ENCODE data around the gene BLTP2. TPM values are rescaled to one million over a fixed set of nuclear protein-coding genes. Genes with fewer than 3 reads are reported as not detected.

Gene BLTP2
- total and polyA plus RNA-seq, 8 donors, result 22.4 to 78.9 (median 51.2) TPM

GRCh38 chr17:28623696-28624095 lies 21.3 kb downstream of the BLTP2 start:
- Histone ChIP-seq H3K27me3 (no peaks in the 10 kb centered on the region), H3K4me3 (no peak overlapping the region), H3K36me3 (peaks cover 0 to 68% (median 24%) of the 10 kb centered on the region in 3 donors), H3K4me1 (no peaks in the 10 kb centered on the region), H3K9me3 (no peaks in the 10 kb centered on the region), H3K27ac (no peak overlapping the region)
- intact Hi-C loops (cut with DNase I), result no loop called here
- TF ChIP-seq, protein P1, sequence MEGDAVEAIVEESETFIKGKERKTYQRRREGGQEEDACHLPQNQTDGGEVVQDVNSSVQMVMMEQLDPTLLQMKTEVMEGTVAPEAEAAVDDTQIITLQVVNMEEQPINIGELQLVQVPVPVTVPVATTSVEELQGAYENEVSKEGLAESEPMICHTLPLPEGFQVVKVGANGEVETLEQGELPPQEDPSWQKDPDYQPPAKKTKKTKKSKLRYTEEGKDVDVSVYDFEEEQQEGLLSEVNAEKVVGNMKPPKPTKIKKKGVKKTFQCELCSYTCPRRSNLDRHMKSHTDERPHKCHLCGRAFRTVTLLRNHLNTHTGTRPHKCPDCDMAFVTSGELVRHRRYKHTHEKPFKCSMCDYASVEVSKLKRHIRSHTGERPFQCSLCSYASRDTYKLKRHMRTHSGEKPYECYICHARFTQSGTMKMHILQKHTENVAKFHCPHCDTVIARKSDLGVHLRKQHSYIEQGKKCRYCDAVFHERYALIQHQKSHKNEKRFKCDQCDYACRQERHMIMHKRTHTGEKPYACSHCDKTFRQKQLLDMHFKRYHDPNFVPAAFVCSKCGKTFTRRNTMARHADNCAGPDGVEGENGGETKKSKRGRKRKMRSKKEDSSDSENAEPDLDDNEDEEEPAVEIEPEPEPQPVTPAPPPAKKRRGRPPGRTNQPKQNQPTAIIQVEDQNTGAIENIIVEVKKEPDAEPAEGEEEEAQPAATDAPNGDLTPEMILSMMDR (IDR thresholded peaks at IDR 0.05), result no peak
- WGBS, 2 donors, result 85 to 87% methylated on average over 4 of the region's 4 CpGs
- FAIRE-seq, result no peak
- ATAC-seq, result no peak
- no peak for DNase-seq

DNA sequence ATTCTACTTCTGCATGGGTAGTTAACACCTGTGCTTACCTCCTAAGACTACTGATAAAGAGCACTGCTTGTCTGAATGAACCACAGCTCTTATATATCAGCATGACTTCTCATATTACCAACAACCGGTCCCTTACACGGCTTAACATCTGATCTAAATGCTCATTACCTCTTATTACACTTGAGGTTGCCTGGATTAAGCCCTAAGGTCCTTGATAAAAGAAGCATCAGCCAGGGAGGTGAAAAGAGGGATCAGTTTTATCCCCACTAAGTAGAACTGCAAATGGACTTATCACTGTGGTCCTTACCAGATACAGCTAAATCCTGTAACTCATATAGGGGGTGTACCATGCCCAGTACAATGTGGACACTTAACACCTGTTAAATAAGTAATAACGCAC lies 22.8 kb downstream of the BLTP2 start:
- FAIRE-seq, result no peak
- WGBS, 2 donors, result 69 to 74% methylated on average over 3 of the region's 3 CpGs
- ATAC-seq, result no peak
- Histone ChIP-seq H3K36me3 (peaks cover 0 to 72% (median 38%) of the 10 kb centered on the region in 3 donors), H3K4me1 (no peaks in the 10 kb centered on the region), H3K27ac (no peak overlapping the region), H3K9me3 (no peaks in the 10 kb centered on the region), H3K4me3 (no peak overlapping the region), H3K27me3 (no peaks in the 10 kb centered on the region)
- no peak for DNase-seq
- intact Hi-C loops (cut with DNase I), result no loop called here
- TF ChIP-seq, protein P1 (IDR thresholded peaks at IDR 0.05), result no peak

DNA sequence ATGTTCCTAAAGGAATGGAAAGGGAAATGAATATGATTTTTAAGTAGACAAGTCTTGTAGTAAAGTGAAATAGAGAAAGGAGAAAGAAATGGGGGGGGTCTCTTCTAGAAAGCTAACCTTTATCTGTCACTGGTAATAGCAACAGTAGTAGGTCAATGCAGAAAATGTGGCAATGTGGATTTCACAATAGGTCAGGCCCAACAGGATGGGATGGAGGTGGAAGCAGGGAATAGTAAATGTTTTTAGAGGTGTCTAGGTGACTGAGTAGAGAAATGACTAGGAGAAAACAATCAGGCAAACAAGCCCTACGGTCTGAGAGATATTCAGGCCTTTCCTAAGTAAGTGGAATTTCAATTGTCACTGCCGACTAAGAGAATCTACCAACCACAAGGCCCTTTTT lies 24.9 kb downstream of the BLTP2 start:
- peaks cover 0 to 87% (median 54%) of the 10 kb centered on the region in 3 donors for H3K36me3 ChIP-seq
- 81% methylated on average over 2 of the region's 2 CpGs for WGBS, 2 donors
- H3K27me3 ChIP-seq, result no peaks in the 10 kb centered on the region
- no peak overlapping the region for H3K4me3 ChIP-seq
- FAIRE-seq (no peak), DNase-seq (no peak), ATAC-seq (no peak)
- H3K27ac ChIP-seq, result no peak overlapping the region
- H3K4me1 ChIP-seq, result no peaks in the 10 kb centered on the region
- H3K9me3 ChIP-seq, result no peaks in the 10 kb centered on the region
- TF ChIP-seq, protein P1 (IDR thresholded peaks at IDR 0.05), result no peak
- intact Hi-C loops (cut with DNase I), result no loop called here

- Histone ChIP-seq H3K27me3 (no peaks in the 10 kb centered on the region), H3K36me3 (peaks cover 0 to 89% (median 58%) of the 10 kb centered on the region in 3 donors), H3K4me1 (no peaks in the 10 kb centered on the region), H3K9me3 (no peaks in the 10 kb centered on the region), H3K27ac (no peak overlapping the region), H3K4me3 (no peak overlapping the region)
- FAIRE-seq, result no peak
- intact Hi-C loops (cut with DNase I), result loop anchor here in 1 of 3 donors (10.0 kb wide), 1 partner anchor 124 kb away; no protein-coding TSS in a partner anchor
- 77 to 84% methylated on average over 3 of the region's 3 CpGs for WGBS, 2 donors
- TF ChIP-seq, protein P1 (IDR thresholded peaks at IDR 0.05), result no peak
- DNase-seq, result no peak
- ATAC-seq, result no peak
Observed at GRCh38 chr17:28618464-28618863, 26.5 kb downstream of the BLTP2 start.

GRCh38 chr17:28616281-28616680 lies 28.7 kb downstream of the BLTP2 start:
- DNase-seq, result no peak
- H3K4me3 ChIP-seq, result no peak overlapping the region
- peaks cover 0 to 72% (median 58%) of the 10 kb centered on the region in 3 donors for H3K36me3 ChIP-seq
- H3K9me3 ChIP-seq, result no peaks in the 10 kb centered on the region
- FAIRE-seq, result no peak
- intact Hi-C loops (cut with DNase I), result loop anchor here in 1 of 3 donors (10.0 kb wide), 1 partner anchor 121 kb away; no protein-coding TSS in a partner anchor
- 81 to 90% methylated on average over 7 of the region's 7 CpGs for WGBS, 2 donors
- H3K27me3 ChIP-seq, result no peaks in the 10 kb centered on the region
- H3K4me1 ChIP-seq, result no peaks in the 10 kb centered on the region
- TF ChIP-seq, protein P1 (IDR thresholded peaks at IDR 0.05), result no peak
- no peak overlapping the region for H3K27ac ChIP-seq
- ATAC-seq, result no peak

Measured in pancreas (tissue), 10 donors.